Esophagus squamous epithelium (tissue), 4 donors: ENCODE measurements around the gene DNM3.

Source experiments
- POLR2A ChIP-seq, 4 donors: fragments of 450-650 bp; IDR thresholded peaks; one replicate each; pipeline ENCODE4 v1.6.1; 2017; ENCODE audit warnings: antibody characterized with exemption in 4 of 4, mild to moderate bottlenecking in 4 of 4, moderate library complexity in 3 of 4
- TF ChIP-seq, protein P1 (sequence below), 6 experiments: fragments of 450-650 bp in 4 of 6; fragments of 200-600 bp in 2 of 6; sonication (generic) in 2 of 6; IDR thresholded peaks; one replicate each; pipeline ENCODE4 v1.5.1; 2016 to 2019; ENCODE audit warnings: antibody characterized with exemption in 6 of 6, mild to moderate bottlenecking in 4 of 6, moderate library complexity in 4 of 6

DNA sequence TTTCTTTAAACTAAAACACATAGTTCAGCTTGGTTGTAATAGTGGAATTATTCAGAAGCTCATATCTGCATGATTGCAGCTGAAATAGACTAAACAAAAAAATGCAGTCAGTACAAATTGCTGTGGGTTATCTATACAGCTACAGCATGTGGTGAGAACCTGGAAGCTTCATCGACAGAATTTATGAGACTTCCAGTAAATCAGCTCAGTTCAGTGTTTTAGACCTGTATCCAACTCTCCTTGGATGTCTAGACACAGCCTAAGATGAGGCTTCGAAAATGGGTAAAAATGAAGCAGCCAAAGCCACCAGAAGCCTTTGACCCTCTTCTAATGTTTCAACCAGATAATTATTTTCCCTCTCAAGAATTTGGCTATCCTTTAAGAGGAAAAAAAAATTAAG, 452.1 kb downstream of the DNM3 start:
- TF ChIP-seq POLR2A (IDR thresholded peaks at IDR 0.05), result no peak
- TF ChIP-seq, protein P1, sequence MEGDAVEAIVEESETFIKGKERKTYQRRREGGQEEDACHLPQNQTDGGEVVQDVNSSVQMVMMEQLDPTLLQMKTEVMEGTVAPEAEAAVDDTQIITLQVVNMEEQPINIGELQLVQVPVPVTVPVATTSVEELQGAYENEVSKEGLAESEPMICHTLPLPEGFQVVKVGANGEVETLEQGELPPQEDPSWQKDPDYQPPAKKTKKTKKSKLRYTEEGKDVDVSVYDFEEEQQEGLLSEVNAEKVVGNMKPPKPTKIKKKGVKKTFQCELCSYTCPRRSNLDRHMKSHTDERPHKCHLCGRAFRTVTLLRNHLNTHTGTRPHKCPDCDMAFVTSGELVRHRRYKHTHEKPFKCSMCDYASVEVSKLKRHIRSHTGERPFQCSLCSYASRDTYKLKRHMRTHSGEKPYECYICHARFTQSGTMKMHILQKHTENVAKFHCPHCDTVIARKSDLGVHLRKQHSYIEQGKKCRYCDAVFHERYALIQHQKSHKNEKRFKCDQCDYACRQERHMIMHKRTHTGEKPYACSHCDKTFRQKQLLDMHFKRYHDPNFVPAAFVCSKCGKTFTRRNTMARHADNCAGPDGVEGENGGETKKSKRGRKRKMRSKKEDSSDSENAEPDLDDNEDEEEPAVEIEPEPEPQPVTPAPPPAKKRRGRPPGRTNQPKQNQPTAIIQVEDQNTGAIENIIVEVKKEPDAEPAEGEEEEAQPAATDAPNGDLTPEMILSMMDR (IDR thresholded peaks at IDR 0.05), result no peak
